Endothelial cell of umbilical vein (primary cell): ENCODE results near the gene PCTP.

Experiments
- EZH2 ChIP-seq: IDR thresholded peaks from 2 replicates; pipeline ENCODE4 v1.6.1; 2012; ENCODE audit warnings: borderline replicate concordance, low read depth, mild to moderate bottlenecking, moderate library complexity, low read length, inconsistent platforms; ENCODE audit not compliant: severe bottlenecking
- JUN ChIP-seq: IDR thresholded peaks from 2 replicates; pipeline ENCODE4 v1.6.1; 2011; ENCODE audit warnings: borderline replicate concordance, low read depth; ENCODE audit not compliant: insufficient read length, insufficient read depth
- POLR2A ChIP-seq: IDR thresholded peaks from 2 replicates; pipeline ENCODE4 v1.6.1; 2012; ENCODE audit warnings: low read depth, mild to moderate bottlenecking, control low read depth, low read length
- POLR2AphosphoS5 ChIP-seq: IDR thresholded peaks from 2 replicates; pipeline ENCODE4 v1.6.1; 2012; ENCODE audit warnings: low read depth, mild to moderate bottlenecking, control low read depth, low read length, moderate library complexity; ENCODE audit not compliant: insufficient read depth
- TF ChIP-seq, protein P1 (sequence below), 2 donors: IDR thresholded peaks; 1 replicate in 1 of 2; 2 replicates in 1 of 2; pipeline ENCODE4 v1.5.1; 2011; ENCODE audit warnings: low read length in 2 of 2, mild to moderate bottlenecking in 2 of 2, moderate library complexity in 2 of 2, control low read depth in 1 of 2, inconsistent platforms in 1 of 2, low read depth in 1 of 2; ENCODE audit not compliant: insufficient read depth in 1 of 2; ENCODE audit errors: extremely low read depth in 1 of 2
- TF ChIP-seq, protein P2 (sequence below): IDR thresholded peaks from 2 replicates; pipeline ENCODE4 v1.6.1; 2011; ENCODE audit not compliant: insufficient read depth, insufficient read length

DNA sequence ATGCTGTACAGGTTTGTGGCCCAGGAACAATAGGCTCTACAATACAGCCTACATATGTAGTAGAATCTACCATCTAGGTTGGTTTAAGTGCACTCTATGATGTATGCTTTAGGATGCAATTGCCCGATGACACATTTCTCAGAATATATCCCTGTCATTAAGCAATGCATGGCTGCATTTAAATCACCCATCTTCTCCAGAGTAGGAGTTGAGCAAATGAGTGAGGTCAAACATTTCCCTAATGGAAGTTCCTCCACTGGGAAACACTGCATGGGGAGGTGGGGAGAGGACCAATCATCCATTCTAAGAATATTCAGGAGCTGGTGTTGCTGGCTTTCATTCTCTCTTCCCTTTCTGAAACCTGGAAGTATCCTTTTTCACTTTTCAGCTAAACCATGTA lies 2.0 kb upstream of the PCTP start:
- TF ChIP-seq, protein P1, sequence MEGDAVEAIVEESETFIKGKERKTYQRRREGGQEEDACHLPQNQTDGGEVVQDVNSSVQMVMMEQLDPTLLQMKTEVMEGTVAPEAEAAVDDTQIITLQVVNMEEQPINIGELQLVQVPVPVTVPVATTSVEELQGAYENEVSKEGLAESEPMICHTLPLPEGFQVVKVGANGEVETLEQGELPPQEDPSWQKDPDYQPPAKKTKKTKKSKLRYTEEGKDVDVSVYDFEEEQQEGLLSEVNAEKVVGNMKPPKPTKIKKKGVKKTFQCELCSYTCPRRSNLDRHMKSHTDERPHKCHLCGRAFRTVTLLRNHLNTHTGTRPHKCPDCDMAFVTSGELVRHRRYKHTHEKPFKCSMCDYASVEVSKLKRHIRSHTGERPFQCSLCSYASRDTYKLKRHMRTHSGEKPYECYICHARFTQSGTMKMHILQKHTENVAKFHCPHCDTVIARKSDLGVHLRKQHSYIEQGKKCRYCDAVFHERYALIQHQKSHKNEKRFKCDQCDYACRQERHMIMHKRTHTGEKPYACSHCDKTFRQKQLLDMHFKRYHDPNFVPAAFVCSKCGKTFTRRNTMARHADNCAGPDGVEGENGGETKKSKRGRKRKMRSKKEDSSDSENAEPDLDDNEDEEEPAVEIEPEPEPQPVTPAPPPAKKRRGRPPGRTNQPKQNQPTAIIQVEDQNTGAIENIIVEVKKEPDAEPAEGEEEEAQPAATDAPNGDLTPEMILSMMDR (IDR thresholded peaks at IDR 0.05; ENCODE audit: extremely low read depth in 1 of 2, insufficient read depth in 1 of 2, low read depth in 1 of 2, low read length in 2 of 2) = no peak
- TF ChIP-seq POLR2AphosphoS5 (no peak), JUN (no peak), POLR2A (no peak), EZH2 (no peak)
- TF ChIP-seq, protein P2, sequence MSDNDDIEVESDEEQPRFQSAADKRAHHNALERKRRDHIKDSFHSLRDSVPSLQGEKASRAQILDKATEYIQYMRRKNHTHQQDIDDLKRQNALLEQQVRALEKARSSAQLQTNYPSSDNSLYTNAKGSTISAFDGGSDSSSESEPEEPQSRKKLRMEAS = no peak
